Measurements from ENCODE around the gene PFDN1. TPM values are rescaled to one million over a fixed set of nuclear protein-coding genes. Genes with fewer than 3 reads are reported as not detected.

The PFDN1 gene
- total and polyA plus RNA-seq, 10 of the 15 experiments (the other 5 are each of a cell fraction or from before 2014, with no cell fraction given) = 62.9 to 193 (median 102) TPM

GRCh38 chr5:140251527-140251973 is 51.4 kb downstream of the PFDN1 start (continued):
- TF ChIP-seq, protein P1, sequence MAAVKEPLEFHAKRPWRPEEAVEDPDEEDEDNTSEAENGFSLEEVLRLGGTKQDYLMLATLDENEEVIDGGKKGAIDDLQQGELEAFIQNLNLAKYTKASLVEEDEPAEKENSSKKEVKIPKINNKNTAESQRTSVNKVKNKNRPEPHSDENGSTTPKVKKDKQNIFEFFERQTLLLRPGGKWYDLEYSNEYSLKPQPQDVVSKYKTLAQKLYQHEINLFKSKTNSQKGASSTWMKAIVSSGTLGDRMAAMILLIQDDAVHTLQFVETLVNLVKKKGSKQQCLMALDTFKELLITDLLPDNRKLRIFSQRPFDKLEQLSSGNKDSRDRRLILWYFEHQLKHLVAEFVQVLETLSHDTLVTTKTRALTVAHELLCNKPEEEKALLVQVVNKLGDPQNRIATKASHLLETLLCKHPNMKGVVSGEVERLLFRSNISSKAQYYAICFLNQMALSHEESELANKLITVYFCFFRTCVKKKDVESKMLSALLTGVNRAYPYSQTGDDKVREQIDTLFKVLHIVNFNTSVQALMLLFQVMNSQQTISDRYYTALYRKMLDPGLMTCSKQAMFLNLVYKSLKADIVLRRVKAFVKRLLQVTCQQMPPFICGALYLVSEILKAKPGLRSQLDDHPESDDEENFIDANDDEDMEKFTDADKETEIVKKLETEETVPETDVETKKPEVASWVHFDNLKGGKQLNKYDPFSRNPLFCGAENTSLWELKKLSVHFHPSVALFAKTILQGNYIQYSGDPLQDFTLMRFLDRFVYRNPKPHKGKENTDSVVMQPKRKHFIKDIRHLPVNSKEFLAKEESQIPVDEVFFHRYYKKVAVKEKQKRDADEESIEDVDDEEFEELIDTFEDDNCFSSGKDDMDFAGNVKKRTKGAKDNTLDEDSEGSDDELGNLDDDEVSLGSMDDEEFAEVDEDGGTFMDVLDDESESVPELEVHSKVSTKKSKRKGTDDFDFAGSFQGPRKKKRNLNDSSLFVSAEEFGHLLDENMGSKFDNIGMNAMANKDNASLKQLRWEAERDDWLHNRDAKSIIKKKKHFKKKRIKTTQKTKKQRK (IDR thresholded peaks at IDR 0.05; ENCODE audit: low read depth, low read length) = no peak
- TF ChIP-seq BCL11A (IDR thresholded peaks at IDR 0.05; ENCODE audit: low read depth, low read length) = no peak
- no peak for TF ChIP-seq ESRRA (IDR thresholded peaks at IDR 0.05; ENCODE audit: low read length)
- peak; percentile 76 for TF ChIP-seq EED (IDR thresholded peaks at IDR 0.05; ENCODE audit: low read depth)
- no peak for TF ChIP-seq NR2F1 (conservative IDR thresholded peaks at IDR 0.05)

DNA sequence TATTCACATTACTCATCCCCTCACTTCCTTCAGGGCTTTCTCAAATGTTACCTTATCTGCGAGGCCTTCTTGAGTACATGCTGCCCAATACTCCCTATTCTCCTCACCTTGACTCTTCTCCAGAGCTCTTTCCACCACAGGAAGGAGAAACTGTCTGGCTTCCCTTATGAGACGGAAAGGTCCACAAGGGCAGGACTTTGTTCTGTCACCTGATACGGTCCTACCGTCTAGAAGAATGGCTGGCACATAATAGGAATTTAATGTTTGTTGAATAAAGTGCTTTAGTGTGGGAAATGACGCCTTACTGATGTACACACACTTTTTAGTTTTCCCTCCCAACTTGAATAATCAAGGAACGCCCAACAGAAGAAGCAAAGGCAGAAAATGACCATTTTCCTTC is 52.5 kb downstream of the PFDN1 start:
- in situ Hi-C loops (cut with MboI) = no loop called here
- BruUV-seq (replicated peaks) = no TSS peak
- CTCF ChIA-PET = interaction anchor here (1.3 to 18.8 kb wide), 2 partner anchors 10 to 98 kb away, joined by 4 to 774 read pairs; partner anchors contain the start of gene HBEGF
- intact Hi-C loops (cut with micrococcal nuclease; ENCODE audit: unreplicated experiment) = loop anchor here (10.0 kb wide), 1 partner anchor 284 kb away; no protein-coding TSS in a partner anchor
- Histone ChIP-seq H4K20me1 (ENCODE audit: control insufficient read depth, insufficient read depth) (no peaks in the 10 kb centered on the region; the same call in 1 of the 2 replicates), H3K4me1 (ENCODE audit: control insufficient read depth, insufficient read depth, low read length) (peaks cover 8% of the 10 kb centered on the region), H3K27ac (ENCODE audit: control insufficient read depth, insufficient read depth) (no peak overlapping the region), H3K36me3 (ENCODE audit: control insufficient read depth in 2 of 2, insufficient read depth in 2 of 2, low read length in 1 of 2) (peaks cover 0 to 6% of the 10 kb centered on the region in 2 experiments; a peak in 3 of 4 replicates), H3K9me3 (replicated peaks; ENCODE audit: control insufficient read depth, insufficient read depth, low read length) (no peaks in the 10 kb centered on the region), H3K9ac (ENCODE audit: control insufficient read depth, insufficient read depth, low read length) (no peak overlapping the region), H3K4me3 (no peak overlapping the region), H3K27me3 (replicated peaks in 1 of 2; ENCODE audit: control insufficient read depth in 2 of 2, insufficient read depth in 2 of 2, low read length in 1 of 2) (no peaks in the 10 kb centered on the region), H2AFZ (ENCODE audit: control insufficient read depth, low read depth, low read length) (no peak overlapping the region), H3K79me2 (ENCODE audit: control insufficient read depth, insufficient read depth, low read length) (no peaks in the 10 kb centered on the region; the same call in 1 of the 2 replicates), H3K4me2 (ENCODE audit: control insufficient read depth, insufficient read depth) (no peak overlapping the region)
- RAD21 ChIA-PET (ENCODE audit: unreplicated experiment) = interaction anchor here (1.2 kb wide), 1 partner anchor 101 kb away, joined by 4 read pairs; no protein-coding TSS in a partner anchor
- TF ChIP-seq EP300 (IDR thresholded peaks at IDR 0.05; ENCODE audit: borderline replicate concordance in 1 of 2, control insufficient read depth in 1 of 2, low read depth in 2 of 2, low read length in 2 of 2) = no peak
- TF ChIP-seq CREB1 (IDR thresholded peaks at IDR 0.05; ENCODE audit: low read depth) = no peak
- TF ChIP-seq IRF4 (IDR thresholded peaks at IDR 0.05; ENCODE audit: low read depth, low read length) = no peak
- no peak for TF ChIP-seq WRNIP1 (IDR thresholded peaks at IDR 0.05; ENCODE audit: borderline replicate concordance, low read depth, low read length)
- TF ChIP-seq SRF (IDR thresholded peaks at IDR 0.05; ENCODE audit: low read depth in 2 of 2, low read length in 2 of 2) = no peak
- no peak for TF ChIP-seq NKRF (conservative IDR thresholded peaks at IDR 0.05)
- TF ChIP-seq POU2F2 (IDR thresholded peaks at IDR 0.05; ENCODE audit: borderline replicate concordance, low read depth, low read length) = no peak
- TF ChIP-seq FOXM1 (IDR thresholded peaks at IDR 0.05; ENCODE audit: low read depth, low read length) = no peak
- TF ChIP-seq RFX5 (IDR thresholded peaks at IDR 0.05; ENCODE audit: low read depth, low read length) = no peak
- TF ChIP-seq PAX5 (IDR thresholded peaks at IDR 0.05; ENCODE audit: borderline replicate concordance, low read depth, low read length) = no peak
- TF ChIP-seq, protein P2, sequence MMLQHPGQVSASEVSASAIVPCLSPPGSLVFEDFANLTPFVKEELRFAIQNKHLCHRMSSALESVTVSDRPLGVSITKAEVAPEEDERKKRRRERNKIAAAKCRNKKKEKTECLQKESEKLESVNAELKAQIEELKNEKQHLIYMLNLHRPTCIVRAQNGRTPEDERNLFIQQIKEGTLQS (IDR thresholded peaks at IDR 0.05; ENCODE audit: borderline replicate concordance, extremely low read depth, low read depth, low read length) = no peak
- TF ChIP-seq ZNF207 (IDR thresholded peaks at IDR 0.05; ENCODE audit: borderline replicate concordance) = no peak
- TF ChIP-seq SPI1 (IDR thresholded peaks at IDR 0.05; ENCODE audit: borderline replicate concordance, insufficient read depth, low read depth, low read length) = no peak
- SMC1A ChIA-PET (ENCODE audit: uncharacterized antibody, unreplicated experiment) = interaction anchor here (1.2 to 14.6 kb wide), 3 partner anchors 10 to 100 kb away, joined by 3 to 345 read pairs (median 6); partner anchors contain the start of gene HBEGF
- 96% methylated on average over 6 of the region's 6 CpGs for WGBS (ENCODE audit: insufficient coverage, insufficient replicate concordance, low lambda C conversion rate, missing lambda C conversion rate)
- DNase-seq (ENCODE audit: low read depth, low spot score) = no peak
- ATAC-seq = no peak
- no peak for FAIRE-seq
- POLR2A ChIA-PET = interaction anchor here (2.1 kb wide), 1 partner anchor 95 kb away, joined by 6 read pairs; the partner anchor contains the start of gene HBEGF
